Measurements from ENCODE around the gene FSD1. TPM values are rescaled to one million over a fixed set of nuclear protein-coding genes. Genes with fewer than 3 reads are reported as not detected.

FSD1 gene
- total and polyA plus RNA-seq, 9 of the 15 experiments (the other 6 are each of a cell fraction or from before 2014, with no cell fraction given) = 0.11 to 1.9 (median 0.94) TPM; not detected in 1

GRCh38 chr19:4310247-4311121 lies 6.1 kb downstream of the FSD1 start (continued):
- TF ChIP-seq ZBTB12 (CRISPR knock-in tag; IDR thresholded peaks at IDR 0.05) = no peak
- no peak for TF ChIP-seq NCOA6 (IDR thresholded peaks at IDR 0.05)
- no peak for TF ChIP-seq GATAD2B (IDR thresholded peaks at IDR 0.05; ENCODE audit: borderline replicate concordance)
- no peak for TF ChIP-seq KAT7 (CRISPR knock-in tag; IDR thresholded peaks at IDR 0.05; ENCODE audit: borderline replicate concordance)
- TF ChIP-seq MECOM (CRISPR knock-in tag; IDR thresholded peaks at IDR 0.05) = no peak
- no peak for TF ChIP-seq HMGN3 (IDR thresholded peaks at IDR 0.05; ENCODE audit: borderline replicate concordance, extremely low read depth, insufficient read length, low read depth, low read length)
- no peak for TF ChIP-seq HEY1 (CRISPR knock-in tag; IDR thresholded peaks at IDR 0.05; ENCODE audit: borderline replicate concordance)
- no peak for TF ChIP-seq CHD2 (IDR thresholded peaks at IDR 0.05; ENCODE audit: low read depth, low read length)
- TF ChIP-seq EP400 (IDR thresholded peaks at IDR 0.05) = peak; percentile 65; the same call in 1 of the 2 replicates
- TF ChIP-seq ZEB2 (IDR thresholded peaks at IDR 0.05) = no peak
- no peak for TF ChIP-seq SMAD1 (IDR thresholded peaks at IDR 0.05; ENCODE audit: low read depth, low read length, partially characterized antibody)
- no peak for TF ChIP-seq CREB5 (CRISPR knock-in tag; IDR thresholded peaks at IDR 0.05)
- TF ChIP-seq SLC30A9 (CRISPR knock-in tag; IDR thresholded peaks at IDR 0.05) = no peak
- no peak for TF ChIP-seq IRF1 (CRISPR knock-in tag; IDR thresholded peaks at IDR 0.05; ENCODE audit: borderline replicate concordance)
- no peak for TF ChIP-seq RFX1 (IDR thresholded peaks at IDR 0.05)
- TF ChIP-seq EHMT2 (IDR thresholded peaks at IDR 0.05) = no peak
- no peak for TF ChIP-seq DEAF1 (CRISPR knock-in tag; IDR thresholded peaks at IDR 0.05)
- TF ChIP-seq ZNF197 (CRISPR knock-in tag; IDR thresholded peaks at IDR 0.05; ENCODE audit: low read depth) = no peak
- no peak for TF ChIP-seq SIRT6 (IDR thresholded peaks at IDR 0.05; ENCODE audit: low read depth, low read length)
- TF ChIP-seq ZNF354B (CRISPR knock-in tag; IDR thresholded peaks at IDR 0.05) = no peak
- no peak for TF ChIP-seq KHSRP (IDR thresholded peaks at IDR 0.05)
- peak; percentile 69 for TF ChIP-seq ARID1B (IDR thresholded peaks at IDR 0.05)
- TF ChIP-seq TRIM28 (IDR thresholded peaks at IDR 0.05) = no peak
- no peak for TF ChIP-seq TAF15 (IDR thresholded peaks at IDR 0.05; ENCODE audit: low read depth, low read length)
- no peak for TF ChIP-seq SAP30 (IDR thresholded peaks at IDR 0.05; ENCODE audit: borderline replicate concordance, insufficient read depth, low read depth, low read length, poor library complexity, severe bottlenecking)
